Activated CD4-positive, alpha-beta T cell treated with anti-CD3 and anti-CD28 coated beads, Interleukin-2, amount 10 ng/mL, durations not matched to agents 7 days and 5 days (primary cell): ENCODE results near the gene FOLR2. TPM values are rescaled to one million over a fixed set of nuclear protein-coding genes. Genes with fewer than 3 reads are reported as not detected.
A peak's percentile ranks its signal among the peaks of the same experiment; 100 is the strongest.

Source experiments
- CTCF ChIA-PET: fragments of 350-600 bp; sonication (Branson Sonifier 250); formaldehyde crosslinking; loops from one replicate; lab custom pipeline; 2021; ENCODE audit warnings: antibody characterized with exemption; lab: Charles Lee
- POLR2A ChIA-PET: fragments of 350-600 bp; sonication (Branson Sonifier 250); formaldehyde crosslinking; loops from one replicate; lab custom pipeline; 2021; ENCODE audit warnings: antibody characterized with exemption; lab: Charles Lee
- DNase-seq: peaks from one replicate; pipeline ENCODE4 v3.0.0-alpha.2; 2020
- H3K27ac Mint-ChIP-seq: one replicate; pipeline ENCODE4 v1.8.0; 2021; ENCODE audit warnings: mild to moderate bottlenecking, moderate library complexity, mixed read lengths
- H3K27me3 Mint-ChIP-seq: one replicate; pipeline ENCODE4 v1.8.0; 2021; ENCODE audit warnings: mixed read lengths
- H3K36me3 Mint-ChIP-seq: one replicate; pipeline ENCODE4 v1.8.0; 2021; ENCODE audit warnings: low read depth, mixed read lengths
- H3K4me1 Mint-ChIP-seq: one replicate; pipeline ENCODE4 v1.8.0; 2021; ENCODE audit warnings: mixed read lengths
- H3K4me3 Mint-ChIP-seq: one replicate; pipeline ENCODE4 v1.8.0; 2021; ENCODE audit warnings: mild to moderate bottlenecking, moderate library complexity, mixed read lengths
- H3K9me3 Mint-ChIP-seq: one replicate; pipeline ENCODE4 v1.8.0; 2021; ENCODE audit warnings: mixed read lengths
- total RNA-seq, 2 experiments: library from RNA; stranded (reverse); gene quantifications; one replicate each; pipeline ENCODE4 v1.2.3, GENCODE V29; 2021

Gene FOLR2
- total RNA-seq, 2 experiments from 2014 or later, result not detected

GRCh38 chr11:72227316-72228228 is 11.0 kb downstream of the FOLR2 start:
- ChIA-PET CTCF (interaction anchor here (0.5 to 1.9 kb wide), 6 partner anchors 9 to 1009 kb away, joined by 3 to 8 read pairs (median 3); no protein-coding TSS in a partner anchor), POLR2A (no interaction called here)
- Mint-ChIP-seq H3K36me3 (peaks cover 16% of the 10 kb centered on the region), H3K9me3 (no peaks in the 10 kb centered on the region), H3K4me3 (no peak overlapping the region), H3K27ac (peak overlapping the region; percentile 57), H3K4me1 (peaks cover 22% of the 10 kb centered on the region), H3K27me3 (no peaks in the 10 kb centered on the region)
- DNase-seq, result no peak

GRCh38 chr11:72228229-72228843 is 11.7 kb downstream of the FOLR2 start:
- Mint-ChIP-seq H3K4me1 (peaks cover 17% of the 10 kb centered on the region), H3K27ac (no peak overlapping the region), H3K9me3 (no peaks in the 10 kb centered on the region), H3K4me3 (no peak overlapping the region), H3K36me3 (peaks cover 16% of the 10 kb centered on the region), H3K27me3 (no peaks in the 10 kb centered on the region)
- CTCF ChIA-PET, result interaction anchor here (0.5 to 1.3 kb wide), 3 partner anchors 26 to 1008 kb away, joined by 3 to 8 read pairs (median 3); no protein-coding TSS in a partner anchor
- POLR2A ChIA-PET, result no interaction called here
- DNase-seq, result no peak

DNA sequence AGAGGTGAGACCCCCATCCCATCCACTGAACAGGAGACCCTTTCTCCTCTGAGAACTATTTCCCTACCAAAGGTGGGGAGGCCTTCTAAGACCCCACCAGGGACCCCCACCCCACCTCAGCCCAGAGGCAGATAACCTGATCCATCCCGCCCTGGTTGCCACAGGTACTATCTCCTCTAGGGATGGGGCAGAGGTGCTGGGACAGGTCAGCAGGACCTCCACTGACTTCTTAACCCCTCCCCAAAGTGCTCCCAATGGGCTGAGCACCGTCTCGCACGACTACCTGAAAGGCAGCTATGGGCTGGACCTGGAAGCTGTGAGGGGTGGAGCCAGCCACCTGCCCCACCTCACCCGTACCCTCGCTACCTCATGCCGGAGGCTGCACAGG is 12.2 kb downstream of the FOLR2 start:
- ChIA-PET POLR2A (no interaction called here), CTCF (interaction anchor here (1.0 kb wide), 1 partner anchor 26 kb away, joined by 8 read pairs; no protein-coding TSS in a partner anchor)
- Mint-ChIP-seq H3K4me1 (peaks cover 17% of the 10 kb centered on the region), H3K27ac (no peak overlapping the region), H3K36me3 (peaks cover 16% of the 10 kb centered on the region), H3K27me3 (no peaks in the 10 kb centered on the region), H3K4me3 (no peak overlapping the region), H3K9me3 (no peaks in the 10 kb centered on the region)
- no peak for DNase-seq

GRCh38 chr11:72229336-72229924 is 12.8 kb downstream of the FOLR2 start:
- Mint-ChIP-seq H3K4me1 (peaks cover 19% of the 10 kb centered on the region), H3K36me3 (peaks cover 20% of the 10 kb centered on the region), H3K27ac (no peak overlapping the region), H3K9me3 (no peaks in the 10 kb centered on the region), H3K27me3 (no peaks in the 10 kb centered on the region), H3K4me3 (no peak overlapping the region)
- no peak for DNase-seq
- ChIA-PET POLR2A (no interaction called here), CTCF (no interaction called here)

- no peaks in the 10 kb centered on the region for H3K9me3 Mint-ChIP-seq
- CTCF ChIA-PET, result no interaction called here
- H3K27me3 Mint-ChIP-seq, result no peaks in the 10 kb centered on the region
- POLR2A ChIA-PET, result no interaction called here
- no peak overlapping the region for H3K4me3 Mint-ChIP-seq
- no peak overlapping the region for H3K27ac Mint-ChIP-seq
- peaks cover 18% of the 10 kb centered on the region for H3K4me1 Mint-ChIP-seq
- no peak for DNase-seq
- H3K36me3 Mint-ChIP-seq, result peaks cover 24% of the 10 kb centered on the region
Measured at GRCh38 chr11:72229925-72230763, 13.6 kb downstream of the FOLR2 start.

GRCh38 chr11:72230764-72231365 is 14.3 kb downstream of the FOLR2 start:
- Mint-ChIP-seq H3K36me3 (peaks cover 22% of the 10 kb centered on the region), H3K4me1 (peaks cover 12% of the 10 kb centered on the region), H3K4me3 (no peak overlapping the region), H3K27ac (no peak overlapping the region), H3K9me3 (no peaks in the 10 kb centered on the region), H3K27me3 (no peaks in the 10 kb centered on the region)
- DNase-seq, result no peak
- CTCF ChIA-PET, result interaction anchor here (0.6 kb wide), 1 partner anchor 40 kb away, joined by 3 read pairs; no protein-coding TSS in a partner anchor
- POLR2A ChIA-PET, result no interaction called here

- H3K4me3 Mint-ChIP-seq, result no peak overlapping the region
- H3K27me3 Mint-ChIP-seq, result no peaks in the 10 kb centered on the region
- POLR2A ChIA-PET, result no interaction called here
- H3K36me3 Mint-ChIP-seq, result peaks cover 23% of the 10 kb centered on the region
- CTCF ChIA-PET, result interaction anchor here (0.6 to 1.9 kb wide), 2 partner anchors 39 to 199 kb away, joined by 3 to 4 read pairs; no protein-coding TSS in a partner anchor
- no peak for DNase-seq
- H3K4me1 Mint-ChIP-seq, result peaks cover 7% of the 10 kb centered on the region
- no peaks in the 10 kb centered on the region for H3K9me3 Mint-ChIP-seq
- no peak overlapping the region for H3K27ac Mint-ChIP-seq
Measured at GRCh38 chr11:72231396-72232259, 15.0 kb downstream of the FOLR2 start.

DNA sequence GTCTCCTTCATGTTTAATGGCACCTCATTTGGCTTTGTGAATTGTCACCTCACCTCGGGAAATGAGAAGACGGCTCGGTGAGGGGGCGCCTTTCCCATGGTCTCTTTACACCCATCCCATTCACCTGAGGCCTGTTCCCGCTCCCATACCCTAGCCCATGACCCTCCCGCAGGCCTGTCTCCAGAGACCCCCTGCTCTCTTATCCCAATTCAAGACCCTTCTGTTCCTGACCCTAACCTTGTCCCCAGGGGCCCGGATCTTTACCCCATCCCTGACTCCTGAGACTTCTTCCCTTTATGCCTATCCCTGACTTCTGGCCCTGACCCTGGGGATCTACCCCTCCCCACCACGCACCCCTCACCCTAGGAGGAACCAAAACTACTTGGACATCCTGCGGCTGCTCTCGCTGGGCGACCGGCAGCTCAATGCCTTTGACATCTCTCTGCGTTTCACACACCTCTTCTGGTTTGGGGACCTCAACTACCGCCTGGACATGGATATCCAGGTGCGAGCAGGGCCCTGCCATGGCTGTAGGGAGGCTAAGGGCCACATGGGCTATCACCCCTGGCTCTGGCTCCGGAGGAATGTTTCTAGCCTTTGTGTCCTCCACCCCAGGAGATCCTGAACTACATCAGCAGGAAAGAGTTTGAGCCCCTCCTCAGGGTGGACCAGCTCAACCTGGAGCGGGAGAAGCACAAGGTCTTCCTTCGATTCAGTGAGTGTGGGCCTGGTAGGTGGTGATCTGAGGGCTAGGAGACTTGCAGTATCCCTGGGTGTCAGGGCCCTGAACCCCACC is 15.9 kb downstream of the FOLR2 start:
- Mint-ChIP-seq H3K27me3 (no peaks in the 10 kb centered on the region), H3K36me3 (peaks cover 23% of the 10 kb centered on the region), H3K4me3 (no peak overlapping the region), H3K9me3 (no peaks in the 10 kb centered on the region), H3K27ac (peak overlapping the region; percentile 6), H3K4me1 (peaks cover 1% of the 10 kb centered on the region)
- CTCF ChIA-PET, result interaction anchor here (0.6 to 1.9 kb wide), 2 partner anchors 199 to 202 kb away, joined by 4 read pairs; partner anchors contain the start of gene CLPB
- POLR2A ChIA-PET, result no interaction called here
- DNase-seq, result no peak

DNA sequence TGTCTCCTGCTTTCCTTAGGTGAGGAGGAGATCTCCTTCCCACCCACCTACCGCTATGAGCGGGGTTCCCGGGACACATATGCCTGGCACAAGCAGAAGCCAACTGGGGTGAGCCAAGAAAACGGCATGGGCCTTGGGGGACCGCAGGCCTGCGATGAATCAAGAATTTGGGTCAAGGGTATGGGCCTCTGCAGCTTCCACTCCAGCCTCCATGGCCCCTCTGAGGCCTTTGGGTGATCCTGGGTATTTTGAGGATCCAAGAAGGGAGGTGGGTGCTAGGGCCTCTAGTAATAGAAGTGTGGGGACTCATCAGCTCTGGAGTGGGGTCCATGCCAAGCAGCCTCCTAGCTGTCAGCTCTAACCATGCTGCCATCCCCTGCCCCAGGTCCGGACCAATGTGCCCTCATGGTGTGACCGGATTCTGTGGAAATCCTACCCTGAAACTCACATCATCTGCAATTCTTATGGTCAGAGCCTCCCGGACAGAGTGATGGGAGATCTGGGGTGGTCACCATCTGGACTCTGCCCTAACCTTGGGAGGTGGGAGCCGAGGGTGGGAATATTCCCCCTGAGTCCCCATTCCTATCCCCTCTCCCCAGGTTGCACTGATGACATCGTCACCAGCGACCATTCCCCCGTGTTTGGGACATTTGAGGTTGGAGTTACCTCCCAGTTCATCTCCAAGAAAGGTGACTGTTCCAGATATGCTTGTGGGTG is 16.6 kb downstream of the FOLR2 start:
- POLR2A ChIA-PET, result no interaction called here
- no peaks in the 10 kb centered on the region for H3K27me3 Mint-ChIP-seq
- DNase-seq, result no peak
- no peaks in the 10 kb centered on the region for H3K9me3 Mint-ChIP-seq
- H3K4me3 Mint-ChIP-seq, result no peak overlapping the region
- no peak overlapping the region for H3K27ac Mint-ChIP-seq
- CTCF ChIA-PET, result interaction anchor here (0.6 to 1.9 kb wide), 2 partner anchors 198 to 201 kb away, joined by 4 read pairs; partner anchors contain the start of gene CLPB
- H3K36me3 Mint-ChIP-seq, result peaks cover 25% of the 10 kb centered on the region
- peaks cover 1% of the 10 kb centered on the region for H3K4me1 Mint-ChIP-seq
